T-helper 1 cell (primary cell): ENCODE measurements around the gene VIPR2.
"Not testable (repeated sequence)": the region's sequence is repeated elsewhere in the genome, so short reads cannot be mapped to it uniquely, and the experiment has no call there.

Experiments used
- DNase-seq, 5 donors: peaks; one replicate each; pipeline ENCODE4 v3.0.0-alpha.2; 2012 to 2020
- total RNA-seq, 4 donors: gene quantifications; one replicate each; lab custom pipeline; 2026; lab: John Stamatoyannopoulos, UW

Gene VIPR2
- 0 to 0.27 (median 0.14) reads per million in 4 donors for total RNA-seq

- DNase-seq: no peak
Measured at GRCh38 chr7:159144758-159145489, at the start of gene VIPR2. VIPR2 (minus strand) TSS chr7:159144867; CDS start chr7:159144771, 96 bp downstream.

GRCh38 chr7:159193543-159194090 is 49.0 kb upstream of the VIPR2 start:
- no peak for DNase-seq

GRCh38 chr7:159192725-159193453 is 48.2 kb upstream of the VIPR2 start:
- DNase-seq: no peak

GRCh38 chr7:159192013-159192412 is 47.3 kb upstream of the VIPR2 start:
- DNase-seq: no peak

GRCh38 chr7:159191236-159191635 is 46.6 kb upstream of the VIPR2 start:
- DNase-seq: no peak

GRCh38 chr7:159188011-159188410 is 43.3 kb upstream of the VIPR2 start:
- DNase-seq: no peak

GRCh38 chr7:159179241-159179640 is 34.6 kb upstream of the VIPR2 start:
- DNase-seq: no peak

- DNase-seq: no peak
Measured at GRCh38 chr7:159177284-159177953, 32.8 kb upstream of the VIPR2 start.

GRCh38 chr7:159175792-159176191 is 31.1 kb upstream of the VIPR2 start:
- peak in 1 of 5 donors; percentile 6 for DNase-seq

- peak in 1 of 5 donors; percentile 16 for DNase-seq
Measured at GRCh38 chr7:159175100-159175499, 30.4 kb upstream of the VIPR2 start.

GRCh38 chr7:159172400-159172799 is 27.7 kb upstream of the VIPR2 start:
- DNase-seq: no peak

GRCh38 chr7:159169391-159169790 is 24.7 kb upstream of the VIPR2 start:
- DNase-seq: no peak

- no peak for DNase-seq
Measured at GRCh38 chr7:159167139-159167538, 22.5 kb upstream of the VIPR2 start.

- DNase-seq: no peak
Measured at GRCh38 chr7:159166530-159166929, 21.9 kb upstream of the VIPR2 start.

GRCh38 chr7:159165352-159165751 is 20.7 kb upstream of the VIPR2 start:
- no peak for DNase-seq

- not testable (repeated sequence) for DNase-seq
Measured at GRCh38 chr7:159163703-159164301, 19.1 kb upstream of the VIPR2 start.

GRCh38 chr7:159162050-159162626 is 17.5 kb upstream of the VIPR2 start:
- DNase-seq: not testable (repeated sequence)

GRCh38 chr7:159160450-159160849 is 15.8 kb upstream of the VIPR2 start:
- DNase-seq: no peak

- DNase-seq: no peak
Measured at GRCh38 chr7:159159731-159160130, 15.1 kb upstream of the VIPR2 start.

GRCh38 chr7:159158888-159159405 is 14.3 kb upstream of the VIPR2 start:
- DNase-seq: no peak

- DNase-seq: no peak
Measured at GRCh38 chr7:159158125-159158887, 13.6 kb upstream of the VIPR2 start.
